GM18498 (cell line): ENCODE data around the gene SSBP4.

Experiments
- ATAC-seq: cut with Tn5 transposase; IDR thresholded peaks from one replicate; pipeline ENCODE4 v1.9.1; 2021; ENCODE audit warnings: mild to moderate bottlenecking, moderate library complexity; ENCODE audit not compliant: unreplicated experiment

SSBP4 gene

GRCh38 chr19:18464646-18465045 is 45.4 kb downstream of the SSBP4 start:
- ATAC-seq, result no peak

- ATAC-seq, result no peak
These were observed 46.2 kb downstream of the SSBP4 start for GRCh38 chr19:18465214-18465963.

GRCh38 chr19:18465964-18466339 is 46.8 kb downstream of the SSBP4 start:
- ATAC-seq, result no peak

GRCh38 chr19:18466354-18466753 is 47.2 kb downstream of the SSBP4 start:
- ATAC-seq, result no peak

GRCh38 chr19:18467978-18468377 is 48.8 kb downstream of the SSBP4 start:
- no peak for ATAC-seq

- no peak for ATAC-seq
These were observed 49.3 kb downstream of the SSBP4 start for GRCh38 chr19:18468517-18468916.

GRCh38 chr19:18469069-18469846 is 50.1 kb downstream of the SSBP4 start:
- no peak for ATAC-seq

- no peak for ATAC-seq
These were observed 51.6 kb downstream of the SSBP4 start for GRCh38 chr19:18470787-18471186.

GRCh38 chr19:18473003-18473705 is 54.0 kb downstream of the SSBP4 start:
- ATAC-seq, result no peak

GRCh38 chr19:18473706-18474087 is 54.5 kb downstream of the SSBP4 start:
- no peak for ATAC-seq

- no peak for ATAC-seq
These were observed 55.2 kb downstream of the SSBP4 start for GRCh38 chr19:18474366-18474887.

- ATAC-seq, result no peak
These were observed 55.8 kb downstream of the SSBP4 start for GRCh38 chr19:18475004-18475453.

GRCh38 chr19:18475762-18476331 is 56.6 kb downstream of the SSBP4 start:
- ATAC-seq, result no peak

GRCh38 chr19:18476507-18477041 is 57.4 kb downstream of the SSBP4 start:
- no peak for ATAC-seq

- ATAC-seq, result no peak
These were observed 58.0 kb downstream of the SSBP4 start for GRCh38 chr19:18477042-18477779.

GRCh38 chr19:18477974-18478373 is 58.8 kb downstream of the SSBP4 start:
- no peak for ATAC-seq

- no peak for ATAC-seq
These were observed 59.5 kb downstream of the SSBP4 start for GRCh38 chr19:18478545-18479311.

GRCh38 chr19:18480006-18480691 is 61.0 kb downstream of the SSBP4 start:
- ATAC-seq, result no peak
